ENCODE results near the gene GLIPR2.
"Not testable (repeated sequence)": the region's sequence is repeated elsewhere in the genome, so short reads cannot be mapped to it uniquely, and the experiment has no call there.

GLIPR2 gene

GRCh38 chr9:36164989-36165388 lies 28.5 kb downstream of the GLIPR2 start:
- DNase-seq = no peak

GRCh38 chr9:36165826-36166167 lies 29.3 kb downstream of the GLIPR2 start:
- DNase-seq = no peak

- peak; percentile 53 to 78 (median 60) for DNase-seq
These were observed 29.8 kb downstream of the GLIPR2 start for GRCh38 chr9:36166168-36166927.

- DNase-seq = no peak
These were observed 32.6 kb downstream of the GLIPR2 start, which contains the start of gene CCIN for GRCh38 chr9:36169166-36169565. TSS of gene CCIN (plus strand) at chr9:36169388. CDS start at chr9:36169503, 115 bp downstream.

- no peak for DNase-seq
These were observed 33.2 kb downstream of the GLIPR2 start for GRCh38 chr9:36169708-36170107.

- no peak for DNase-seq
These were observed 34.0 kb downstream of the GLIPR2 start for GRCh38 chr9:36170531-36170930.

GRCh38 chr9:36173861-36174260 lies 37.3 kb downstream of the GLIPR2 start:
- DNase-seq = no peak

- DNase-seq = no peak
These were observed 37.7 kb downstream of the GLIPR2 start for GRCh38 chr9:36174271-36174670.

- no peak for DNase-seq
These were observed 38.2 kb downstream of the GLIPR2 start for GRCh38 chr9:36174731-36175130.

- DNase-seq = not testable (repeated sequence)
These were observed 38.7 kb downstream of the GLIPR2 start for GRCh38 chr9:36175209-36175608.

GRCh38 chr9:36176496-36176895 lies 40.0 kb downstream of the GLIPR2 start:
- DNase-seq = not testable (repeated sequence)

- DNase-seq = no peak
These were observed 41.0 kb downstream of the GLIPR2 start for GRCh38 chr9:36177571-36177970.

GRCh38 chr9:36180243-36180642 lies 43.7 kb downstream of the GLIPR2 start:
- not testable (repeated sequence) for DNase-seq

- no peak for DNase-seq
These were observed 50.9 kb downstream of the GLIPR2 start for GRCh38 chr9:36187414-36187813.

GRCh38 chr9:36188212-36188611 lies 51.7 kb downstream of the GLIPR2 start:
- no peak for DNase-seq

- no peak for DNase-seq
These were observed 53.4 kb downstream of the GLIPR2 start for GRCh38 chr9:36189976-36190375.

- DNase-seq = peak; percentile 81 to 88 (median 84)
These were observed 54.1 kb downstream of the GLIPR2 start, which contains the start of gene CLTA for GRCh38 chr9:36190388-36191289. TSS of gene CLTA (plus strand) at chr9:36190921. CDS start at chr9:36191057, 136 bp downstream.

- peak in 3 of 4 experiments; percentile 13 to 32 (median 27) for DNase-seq
These were observed 54.7 kb downstream of the GLIPR2 start for GRCh38 chr9:36191290-36191645.

- DNase-seq = no peak
These were observed 55.2 kb downstream of the GLIPR2 start for GRCh38 chr9:36191686-36192085.

- no peak for DNase-seq
These were observed 55.7 kb downstream of the GLIPR2 start for GRCh38 chr9:36192196-36192595.

GRCh38 chr9:36193023-36193422 lies 56.5 kb downstream of the GLIPR2 start:
- no peak for DNase-seq

- no peak for DNase-seq
These were observed 57.9 kb downstream of the GLIPR2 start for GRCh38 chr9:36194326-36195000.

- DNase-seq = no peak
These were observed 68.5 kb downstream of the GLIPR2 start for GRCh38 chr9:36204906-36205547.

Data from activated naive CD4-positive, alpha-beta T cell (primary cell).